Stimulated activated CD8-positive, alpha-beta memory T cell treated with anti-CD3 and anti-CD28 coated beads, Interleukin-15, amount 100 ng/mL, for 48 hours (primary cell): ENCODE results near the gene OR51E1.

ENCODE experiments used
- DNase-seq, 2 donors: peaks; one replicate each; pipeline ENCODE4 v3.0.0-alpha.2; 2020; ENCODE audit warnings: low read depth in 2 of 2

OR51E1 gene

GRCh38 chr11:4654635-4655369 lies 11.0 kb downstream of the OR51E1 start:
- no peak for DNase-seq

GRCh38 chr11:4658629-4659445 lies 15.1 kb downstream of the OR51E1 start:
- no peak for DNase-seq

- DNase-seq: no peak
Observed at GRCh38 chr11:4662876-4663275, 19.1 kb downstream of the OR51E1 start.

DNA sequence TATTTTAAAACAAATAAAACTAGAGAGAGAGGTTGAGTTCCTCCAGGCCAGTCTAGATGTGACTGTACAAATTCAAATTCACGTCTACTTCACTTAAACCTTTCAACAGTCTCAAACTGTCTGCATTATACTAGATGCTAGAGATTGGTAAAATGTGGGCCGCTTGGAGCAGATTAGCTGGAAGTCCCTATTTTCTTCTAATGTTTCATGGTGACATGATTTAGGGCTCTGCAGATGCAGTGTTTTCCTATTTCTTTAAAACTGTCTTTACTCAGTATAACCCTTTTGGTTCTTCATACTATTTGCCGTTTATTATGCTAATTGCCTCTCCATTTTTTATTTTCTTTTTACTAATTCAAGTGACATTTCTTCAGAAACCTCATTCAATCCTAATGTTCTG lies 20.4 kb downstream of the OR51E1 start:
- DNase-seq: no peak

GRCh38 chr11:4664786-4665185 lies 21.0 kb downstream of the OR51E1 start:
- no peak for DNase-seq

GRCh38 chr11:4665424-4665823 lies 21.6 kb downstream of the OR51E1 start:
- no peak for DNase-seq

GRCh38 chr11:4671741-4672140 lies 28.0 kb downstream of the OR51E1 start:
- no peak for DNase-seq

- DNase-seq: no peak
Observed at GRCh38 chr11:4672470-4672869, 28.7 kb downstream of the OR51E1 start.

GRCh38 chr11:4673781-4674180 lies 30.0 kb downstream of the OR51E1 start:
- DNase-seq: no peak

DNA sequence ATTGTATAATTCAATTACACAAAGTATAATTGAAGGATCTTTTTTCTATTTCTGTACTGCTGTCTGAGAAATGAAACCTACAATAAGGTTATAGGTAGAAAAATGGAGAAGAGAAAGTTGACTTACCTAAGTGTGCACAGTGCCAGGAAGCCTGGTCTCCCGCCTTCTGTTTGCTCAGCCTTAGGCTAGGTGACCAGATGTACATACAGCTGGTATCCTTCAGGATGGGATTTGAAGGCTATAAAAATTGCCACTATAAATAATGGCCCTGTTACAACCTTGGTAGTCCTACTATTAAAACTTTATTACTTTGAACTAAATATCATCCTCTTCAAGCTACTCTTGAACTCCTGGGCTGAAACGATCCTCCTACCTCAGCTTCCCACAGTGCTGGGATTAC lies 34.2 kb downstream of the OR51E1 start:
- no peak for DNase-seq

DNA sequence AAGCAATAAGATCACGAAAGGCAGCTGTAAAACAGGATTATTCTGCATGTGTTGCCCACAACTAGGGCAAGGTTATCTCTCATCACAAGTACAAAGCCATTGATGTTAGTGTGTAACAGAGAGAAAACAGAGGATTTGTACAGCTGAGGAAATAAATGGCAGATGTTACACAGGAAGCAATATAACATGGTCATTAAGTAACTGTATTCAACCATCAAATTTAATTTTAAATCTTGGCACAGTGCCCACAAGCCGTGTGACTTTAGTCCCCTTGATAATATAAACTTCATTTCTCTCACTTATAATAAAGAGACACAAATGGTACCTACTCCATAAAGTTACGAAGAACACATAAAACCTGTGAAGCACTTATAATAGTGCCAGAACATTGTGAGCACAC lies 36.6 kb downstream of the OR51E1 start:
- no peak for DNase-seq

- DNase-seq: no peak
Observed at GRCh38 chr11:4682623-4683419, 39.0 kb downstream of the OR51E1 start.

DNA sequence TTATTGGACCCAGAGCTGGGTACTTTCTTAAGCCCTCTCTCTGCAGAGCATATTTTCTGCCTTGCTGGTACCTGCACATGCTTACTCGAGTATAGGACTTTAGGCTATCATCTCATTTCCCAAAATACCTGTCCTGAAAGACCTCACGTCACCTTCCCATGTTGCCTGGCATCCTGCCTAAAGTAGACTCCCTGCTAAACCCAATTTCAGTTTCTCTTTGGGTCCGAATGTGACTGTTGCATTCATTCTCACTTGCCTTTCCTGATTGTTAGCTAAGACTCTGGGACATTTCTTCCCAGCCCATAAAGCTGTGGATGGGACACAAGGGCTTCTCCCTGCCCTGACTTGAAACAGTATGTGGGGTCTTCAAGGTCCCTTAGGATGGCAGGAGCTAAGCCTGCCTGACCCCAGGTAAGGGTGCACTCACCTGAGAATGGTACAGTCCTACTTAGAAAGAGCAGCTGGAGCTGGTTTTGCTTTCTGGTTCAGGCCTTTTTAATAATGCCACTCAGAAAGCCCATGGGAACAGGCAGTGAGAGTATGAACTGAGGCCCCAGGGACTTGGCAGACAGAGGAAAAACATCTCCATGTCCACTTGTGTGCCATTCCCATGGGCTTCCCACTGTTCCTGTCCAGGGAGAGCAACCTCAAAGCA lies 41.0 kb downstream of the OR51E1 start:
- DNase-seq: no peak

- no peak for DNase-seq
Observed at GRCh38 chr11:4695442-4695841, 51.7 kb downstream of the OR51E1 start.

GRCh38 chr11:4697585-4697984 lies 53.8 kb downstream of the OR51E1 start, which contains the start of gene OR51E2:
OR51E2 (minus strand) TSS chr11:4697853; CDS start chr11:4682711, 15,142 bp downstream.
- no peak for DNase-seq

GRCh38 chr11:4699697-4700435 lies 56.1 kb downstream of the OR51E1 start:
- no peak for DNase-seq

- no peak for DNase-seq
Observed at GRCh38 chr11:4700436-4700820, 56.6 kb downstream of the OR51E1 start.

DNA sequence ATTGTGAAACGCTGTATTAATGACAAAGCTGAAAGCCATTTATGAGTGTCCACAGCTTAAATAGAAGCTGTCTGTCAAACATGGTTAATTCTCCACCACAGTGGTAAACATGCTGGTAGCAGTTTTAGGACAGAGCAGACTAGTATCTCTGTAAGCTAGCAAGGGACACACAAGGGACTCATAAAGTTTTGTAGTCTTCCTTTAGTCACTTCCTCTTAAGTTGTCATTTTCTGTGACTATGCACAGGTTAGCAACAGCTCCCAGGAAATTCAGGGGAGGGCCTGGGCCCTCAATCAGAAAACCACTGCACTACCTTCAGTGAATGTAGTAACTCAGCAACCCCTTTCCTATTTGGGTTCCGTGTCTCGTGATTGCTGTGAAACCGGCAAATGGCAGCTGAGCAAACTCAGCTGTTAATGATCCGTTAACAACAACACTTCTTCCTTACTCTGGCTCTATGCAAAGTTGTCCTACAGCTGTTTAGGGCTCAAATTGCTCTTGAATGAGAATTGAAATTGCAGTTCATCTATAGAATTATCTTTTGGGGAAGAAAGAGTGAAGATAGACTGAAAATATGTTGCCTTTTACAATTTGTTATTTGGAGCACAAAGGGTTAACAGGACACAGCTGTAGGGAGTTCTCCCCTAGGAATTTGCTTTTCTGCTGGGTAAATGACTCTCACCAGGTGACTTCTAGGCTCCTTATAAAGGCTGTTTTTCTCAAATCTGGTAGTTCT lies 60.4 kb downstream of the OR51E1 start, which contains the start of gene MMP26:
TSS of gene MMP26 (plus strand) at position 731 of the 736 bp plus-strand sequence.
- DNase-seq: no peak

DNA sequence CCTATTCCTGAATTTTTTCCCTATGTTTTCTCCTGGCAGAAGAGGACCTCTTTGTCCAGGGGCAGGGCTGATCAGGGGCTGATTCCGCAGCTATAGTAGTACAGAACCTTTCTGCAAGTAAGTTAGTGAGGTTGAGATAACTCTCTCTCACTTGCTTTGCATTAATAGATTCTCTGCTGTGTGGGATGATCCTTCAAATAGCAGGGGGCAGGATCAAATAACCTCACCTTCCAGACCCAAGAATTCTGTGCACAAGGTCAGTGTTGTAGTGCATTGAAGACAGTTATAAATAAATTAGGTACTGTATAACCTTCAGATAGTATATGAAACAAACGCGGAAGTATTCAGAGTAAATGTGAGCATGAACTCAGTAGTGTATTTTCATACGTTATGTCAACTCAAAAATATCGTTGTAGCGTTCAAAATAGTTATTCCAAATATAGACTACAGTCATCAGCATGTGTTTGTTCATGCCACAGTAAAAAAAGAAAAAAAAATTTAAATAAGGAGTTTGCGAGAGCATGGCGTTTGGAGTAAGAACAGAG lies 61.1 kb downstream of the OR51E1 start:
- DNase-seq: no peak
